ENCODE measurements around the gene CCNL2.

DNA sequence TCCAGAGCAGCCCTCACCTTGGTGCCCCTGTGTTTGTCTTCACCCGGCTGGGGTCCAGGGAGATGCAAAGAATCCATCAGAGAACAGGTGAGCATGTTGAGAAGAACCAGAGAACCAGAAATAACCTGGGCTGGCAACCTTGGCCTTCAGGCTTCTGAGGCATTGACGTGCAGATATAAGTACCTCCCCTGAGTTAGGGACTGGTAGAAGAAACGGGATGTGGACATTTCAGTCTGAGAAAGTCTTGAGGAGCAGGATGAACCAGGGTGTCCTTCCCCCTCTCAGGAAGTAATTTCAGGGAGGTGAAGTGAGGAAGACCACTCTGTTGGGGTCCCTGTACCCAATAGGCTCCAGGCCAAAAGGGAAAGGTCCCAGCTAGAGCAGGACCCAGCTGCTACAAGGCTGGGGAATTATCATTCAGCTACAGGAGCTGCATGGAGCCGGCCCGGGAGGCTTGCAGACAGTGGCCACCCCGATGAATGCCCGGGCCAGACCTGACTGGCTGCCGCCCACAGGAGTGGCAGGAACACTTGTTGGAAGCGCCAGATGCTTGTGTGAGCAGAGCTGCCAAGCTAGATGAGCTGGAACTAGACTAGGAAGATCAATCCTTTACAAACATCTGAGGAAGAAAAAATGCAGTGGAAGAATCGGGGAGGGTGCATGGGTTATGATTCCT is 22.4 kb downstream of the CCNL2 start:
- no peak for TF ChIP-seq POLR2A (IDR thresholded peaks at IDR 0.05; ENCODE audit: low read length)
- TF ChIP-seq GATA1 (IDR thresholded peaks at IDR 0.05; ENCODE audit: low read depth, low read length): no peak
